A204.1 (cell line): ENCODE measurements around the gene ASPRV1.

ENCODE experiments used
- FAIRE-seq: peaks from 2 replicates; lab custom pipeline; 2012; peaks lifted over from hg19 to GRCh38; lab: Jason Lieb, UNC

Gene ASPRV1

DNA sequence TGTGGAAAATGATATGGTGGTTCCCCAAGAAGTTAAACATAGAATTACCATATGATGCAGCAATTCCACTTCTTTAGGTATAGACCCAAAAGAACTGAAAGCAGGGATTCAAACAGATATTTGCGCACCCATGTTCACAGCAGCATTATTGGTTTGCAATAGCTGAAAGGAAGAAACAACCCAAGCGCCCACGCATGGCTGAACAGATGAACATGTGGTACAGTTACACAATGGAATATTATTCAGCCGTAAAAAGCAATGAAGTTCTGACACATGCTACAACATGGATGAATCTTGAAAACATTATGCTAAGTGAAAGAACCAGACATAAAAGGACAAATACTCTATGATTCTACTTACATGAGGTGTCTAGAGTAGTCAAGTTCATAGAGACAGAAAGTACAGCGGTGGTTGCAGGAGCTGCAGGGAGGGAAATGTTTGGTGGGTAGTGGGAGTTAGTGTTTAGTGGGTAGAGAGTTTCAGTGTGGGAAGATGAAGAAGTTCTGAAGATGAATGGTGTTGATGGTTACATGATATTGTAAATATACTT lies 26.7 kb upstream of the ASPRV1 start:
- no peak for FAIRE-seq

DNA sequence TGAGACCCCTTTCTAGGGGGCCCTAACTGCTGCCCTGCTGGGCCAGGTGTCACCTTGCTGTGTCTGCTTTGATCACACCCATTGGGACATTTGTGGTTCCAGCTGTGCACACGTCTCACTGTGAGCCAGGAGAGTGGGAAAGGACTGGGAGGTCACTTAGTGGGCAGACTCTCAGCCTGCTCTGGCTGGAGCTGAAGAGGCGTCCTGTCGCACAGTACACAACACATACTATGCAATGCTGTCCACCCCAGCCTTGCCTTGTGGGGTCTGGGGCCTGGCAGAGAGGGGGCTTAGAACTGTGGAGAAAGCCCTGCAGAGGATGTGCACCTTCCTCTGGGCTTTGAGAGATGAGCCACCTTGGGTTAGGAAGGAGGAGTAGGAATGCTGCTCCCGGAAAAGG lies 25.3 kb upstream of the ASPRV1 start:
- no peak for FAIRE-seq

DNA sequence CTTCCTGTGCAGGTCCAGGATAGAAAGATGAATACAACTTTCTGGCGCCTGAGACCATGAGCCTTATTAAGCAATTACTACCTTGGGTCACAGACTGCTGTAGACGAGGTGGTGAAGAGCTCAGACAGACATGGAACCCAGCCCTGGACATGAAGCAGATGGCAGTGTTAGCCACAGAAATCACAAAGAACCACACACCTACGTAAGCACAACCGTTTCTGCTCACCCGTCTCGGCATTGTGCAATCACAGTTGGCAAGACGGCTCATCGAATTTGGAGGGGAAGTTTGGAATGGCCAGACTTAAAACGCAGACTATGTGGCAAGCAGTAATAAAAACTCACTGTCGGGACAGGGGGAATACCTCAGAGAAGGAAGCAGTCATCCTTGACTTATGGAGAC lies 24.3 kb upstream of the ASPRV1 start:
- no peak for FAIRE-seq

DNA sequence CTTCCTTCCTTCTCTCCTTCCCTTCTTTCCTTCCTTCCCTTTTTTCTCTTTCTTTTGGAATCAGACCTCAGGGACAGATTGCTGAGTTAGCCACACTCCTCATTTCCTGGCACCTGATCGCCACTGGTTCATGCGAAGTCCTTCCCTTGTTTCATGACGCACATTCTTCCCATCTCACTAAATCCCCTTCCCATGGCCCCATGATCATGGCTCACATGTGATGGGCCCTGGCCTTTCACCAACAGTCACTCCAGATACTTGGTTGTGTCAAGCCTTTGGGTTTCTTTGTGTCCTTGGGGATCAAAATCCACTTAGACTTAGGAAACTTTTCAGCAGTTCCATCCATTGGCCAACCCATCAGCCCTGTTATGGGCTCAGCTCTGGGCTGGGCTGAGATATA lies 23.8 kb upstream of the ASPRV1 start:
- no peak for FAIRE-seq

DNA sequence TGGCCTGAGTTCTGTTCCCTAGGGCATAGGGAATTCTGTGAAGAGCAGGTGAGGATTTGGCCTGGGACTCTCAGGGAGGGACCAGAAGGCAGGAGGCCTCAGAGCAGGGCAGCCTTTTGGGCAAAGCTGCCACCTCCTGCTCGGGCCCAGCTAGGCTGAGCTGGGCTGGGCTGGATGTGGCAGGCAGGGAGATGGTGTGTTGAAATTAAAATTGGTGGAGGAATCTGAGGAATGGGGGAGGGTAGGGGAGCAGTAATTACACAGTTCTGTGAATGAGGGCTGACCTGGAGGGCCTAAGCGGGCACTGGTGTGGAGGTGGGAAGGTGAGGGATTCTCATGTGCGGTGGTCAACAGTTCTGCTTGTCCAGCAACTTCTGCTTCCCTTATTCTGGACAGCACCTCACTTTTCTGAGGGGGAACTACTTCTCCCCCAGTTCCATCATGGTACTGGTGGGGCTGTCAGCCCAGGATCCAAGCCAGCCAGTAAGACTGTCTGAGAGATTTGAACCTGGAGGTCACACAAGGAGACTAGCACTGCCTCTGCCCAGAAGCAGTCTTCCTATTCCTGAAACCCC lies 22.0 kb upstream of the ASPRV1 start:
- FAIRE-seq = no peak

DNA sequence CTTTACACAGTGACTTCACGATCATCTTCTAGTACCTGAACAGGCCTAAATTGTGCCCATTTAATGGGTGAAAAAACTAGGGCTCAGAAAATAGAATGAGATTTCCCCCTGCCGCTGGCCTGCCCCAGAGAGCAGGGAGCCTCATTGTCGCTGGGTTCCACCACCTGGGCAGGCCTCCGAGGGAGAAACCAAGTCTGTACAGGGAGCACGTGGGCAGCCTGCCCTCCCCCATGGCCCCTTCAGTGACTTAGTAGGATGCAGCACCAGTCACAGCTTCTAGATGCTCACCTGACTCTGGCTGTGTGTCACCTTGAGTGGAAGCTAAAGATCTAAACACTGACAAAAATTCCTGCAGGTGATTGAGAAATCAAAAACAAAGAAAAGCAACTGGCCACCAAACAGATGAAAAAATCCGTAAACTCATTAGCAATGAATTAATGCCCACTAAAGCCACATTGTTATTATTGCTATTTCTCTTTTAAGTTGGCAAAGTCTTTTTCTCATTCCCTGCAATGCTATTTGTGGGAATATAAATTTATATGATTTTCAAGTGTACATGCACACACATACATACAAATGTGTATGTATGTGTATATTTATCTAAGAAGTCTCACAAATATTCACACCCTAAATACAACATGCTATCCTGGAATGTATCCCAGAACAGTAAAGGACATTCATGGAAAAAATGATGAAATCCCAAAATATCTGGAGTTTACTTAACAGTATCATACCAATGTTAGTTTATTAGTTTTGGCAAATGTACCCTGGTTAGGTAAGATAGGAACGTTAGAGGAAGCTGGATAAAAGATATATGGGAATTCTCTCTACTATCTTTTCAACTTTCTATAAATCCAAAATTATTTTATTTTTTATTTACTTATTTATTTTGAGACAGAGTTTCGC lies 18.7 kb upstream of the ASPRV1 start:
- no peak for FAIRE-seq

DNA sequence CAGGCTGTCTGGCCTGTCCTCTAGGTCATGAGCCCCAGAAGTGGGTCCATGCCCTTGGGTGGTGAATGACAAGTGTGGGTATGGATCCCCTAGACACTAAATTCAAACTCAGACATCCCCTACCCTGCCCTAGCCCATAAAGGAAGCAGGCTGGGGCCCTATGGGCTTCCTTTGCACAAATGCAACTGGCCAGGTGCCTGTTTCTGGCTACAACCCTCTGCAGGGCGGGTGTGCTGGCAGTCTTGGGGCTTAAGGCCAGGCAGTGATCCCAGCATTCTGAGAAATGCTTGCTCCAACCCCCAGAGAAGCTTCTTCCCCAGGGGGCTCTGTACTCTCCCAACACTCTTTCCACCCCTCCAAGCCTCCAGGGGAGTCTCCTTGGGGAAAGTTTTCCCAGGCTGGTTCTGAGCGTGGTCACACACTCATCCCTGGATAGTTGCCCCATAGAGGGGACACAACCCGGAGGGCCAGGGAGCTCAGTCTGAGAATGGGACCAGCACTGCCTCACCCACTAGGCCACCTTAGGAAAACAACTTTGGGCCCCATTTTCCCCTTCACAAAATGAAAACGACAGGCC lies 16.6 kb upstream of the ASPRV1 start:
- FAIRE-seq = no peak

DNA sequence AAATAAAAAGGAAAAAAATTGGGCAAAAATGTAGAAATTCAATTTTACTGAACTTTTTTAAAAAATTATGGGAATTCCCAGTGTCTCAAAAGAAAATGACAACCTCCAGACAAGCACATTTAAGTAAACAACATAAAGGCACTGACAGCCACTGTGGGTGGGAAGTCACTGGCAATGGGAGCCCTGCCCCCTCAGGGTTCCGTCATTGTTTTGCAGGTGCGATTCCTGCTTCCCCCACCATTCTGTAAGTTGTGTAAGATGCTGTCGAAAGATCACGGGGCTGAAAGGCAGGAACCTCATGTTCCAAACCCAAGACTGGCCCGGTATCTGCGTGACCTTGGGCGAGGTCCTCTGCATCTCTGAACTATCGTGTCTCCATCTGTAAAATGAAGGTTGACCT lies 15.8 kb upstream of the ASPRV1 start:
- no peak for FAIRE-seq

DNA sequence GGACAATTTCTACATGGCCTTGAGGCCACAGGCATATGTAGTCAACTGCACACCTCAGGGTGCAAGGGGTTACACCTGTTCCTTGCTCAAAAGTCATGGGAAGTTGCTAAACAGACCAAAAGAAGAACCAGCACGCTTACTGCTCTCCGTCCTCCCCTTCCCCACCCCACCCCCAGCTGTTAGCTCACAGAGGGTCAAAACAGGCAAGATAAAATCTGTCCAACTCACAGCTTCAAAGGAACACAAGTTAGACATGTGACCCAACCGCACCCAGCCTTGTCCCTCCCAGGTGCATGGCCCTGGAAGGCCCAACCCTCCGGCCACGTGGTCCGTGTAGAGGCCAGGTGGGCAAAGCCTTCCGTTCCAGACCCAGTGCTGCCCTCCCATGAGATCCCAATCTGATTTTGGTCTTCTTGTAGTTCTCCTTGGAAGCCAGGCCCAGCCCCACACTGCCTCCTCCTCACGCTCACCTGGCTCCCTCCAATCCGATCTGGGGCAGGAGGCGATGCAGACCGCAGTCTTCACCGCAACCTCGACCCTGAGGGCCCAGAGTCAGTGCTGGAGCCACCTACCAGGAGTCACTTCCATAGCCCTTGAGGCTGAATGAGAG lies 14.5 kb upstream of the ASPRV1 start:
- FAIRE-seq = no peak

DNA sequence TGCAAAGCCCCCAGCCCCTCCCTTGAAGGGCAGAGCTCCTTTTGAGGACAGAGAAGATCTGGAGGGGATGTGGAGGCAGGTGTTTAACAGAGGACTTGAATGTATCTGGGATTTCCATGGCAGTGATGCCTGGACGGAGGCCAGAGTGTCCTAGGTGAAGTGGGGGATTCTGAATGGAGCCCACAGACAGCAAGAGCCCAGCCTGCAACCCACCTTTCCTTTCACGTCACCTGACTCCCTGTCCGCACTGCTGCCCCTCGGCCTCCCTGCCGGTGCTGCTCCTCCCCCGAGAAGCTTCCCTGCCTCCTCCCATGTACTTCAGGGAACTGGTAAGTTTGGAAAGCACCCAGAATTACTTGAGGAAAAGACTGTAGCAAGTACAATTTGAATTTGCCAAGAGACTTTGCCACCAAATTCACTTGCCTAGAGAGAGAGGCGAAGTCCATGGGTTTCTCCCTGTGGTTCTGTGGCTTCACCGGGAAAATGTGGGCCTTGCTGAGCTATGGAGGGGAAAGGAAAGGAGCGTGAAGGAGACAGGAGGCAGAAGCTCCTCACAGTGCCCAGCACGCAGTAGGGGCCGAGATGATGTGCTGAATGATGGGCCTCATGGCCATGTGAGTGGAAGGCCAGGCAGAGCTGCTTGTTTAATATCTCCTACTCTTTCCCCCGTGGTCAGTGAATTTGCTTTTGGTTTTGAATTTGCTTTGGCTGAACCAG lies 13.9 kb upstream of the ASPRV1 start:
- no peak for FAIRE-seq

DNA sequence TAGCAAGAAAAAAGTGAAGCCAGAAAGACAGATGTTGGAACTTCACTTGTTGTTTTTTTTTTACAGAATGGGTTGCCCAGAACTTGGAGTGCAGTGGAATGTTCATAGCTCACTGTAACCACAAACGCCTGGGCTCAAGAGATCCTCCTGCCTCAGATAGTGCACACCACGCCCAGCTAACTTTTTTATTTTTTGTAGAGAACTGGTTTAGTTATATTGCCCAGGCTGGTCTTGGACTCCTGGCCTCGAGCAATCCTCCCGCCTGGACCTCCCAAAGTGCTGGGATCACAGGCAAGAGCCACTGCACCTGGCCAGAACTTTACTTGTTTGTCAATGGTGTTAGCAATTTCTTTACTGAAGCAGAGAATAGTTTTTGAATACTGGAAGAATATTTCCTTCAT lies 11.9 kb upstream of the ASPRV1 start:
- no peak for FAIRE-seq

DNA sequence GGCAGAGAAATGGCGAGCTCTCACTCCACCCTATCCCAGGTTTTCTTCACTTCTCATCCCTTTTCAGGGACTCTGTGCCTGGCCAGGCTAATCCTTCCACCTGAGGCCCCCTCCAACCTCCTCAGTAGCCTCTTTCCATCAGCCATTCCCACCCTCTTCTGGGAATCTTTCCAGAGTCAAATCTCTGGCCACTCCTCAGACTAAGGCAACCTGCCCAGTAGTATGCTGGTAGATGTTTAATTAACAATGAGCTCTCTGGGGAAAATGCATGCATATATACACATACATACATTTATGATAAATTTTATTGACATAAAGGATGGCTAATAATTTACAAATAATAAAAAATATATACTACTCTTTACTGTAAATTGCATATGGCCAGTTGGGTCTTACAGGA lies 11.4 kb upstream of the ASPRV1 start:
- FAIRE-seq = no peak

DNA sequence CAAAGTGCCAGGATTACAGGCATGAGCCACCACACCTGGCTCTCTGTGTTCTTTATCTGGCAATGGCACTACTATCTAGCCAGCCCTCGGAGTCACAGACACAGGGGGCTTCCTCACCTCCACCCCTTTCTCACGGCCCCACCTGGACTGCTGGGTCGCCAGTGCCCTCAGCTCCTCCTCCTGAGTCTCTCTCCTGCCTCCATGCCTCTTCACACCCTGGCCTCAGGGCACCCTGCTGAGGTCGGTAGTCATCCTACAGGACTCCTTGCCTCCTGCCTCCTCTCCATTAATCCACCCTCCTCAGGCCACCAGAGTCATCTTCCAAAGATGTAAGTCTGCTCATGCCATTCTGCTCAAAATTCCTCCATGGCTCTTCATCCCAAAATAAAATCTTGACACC lies 8.6 kb upstream of the ASPRV1 start:
- no peak for FAIRE-seq

DNA sequence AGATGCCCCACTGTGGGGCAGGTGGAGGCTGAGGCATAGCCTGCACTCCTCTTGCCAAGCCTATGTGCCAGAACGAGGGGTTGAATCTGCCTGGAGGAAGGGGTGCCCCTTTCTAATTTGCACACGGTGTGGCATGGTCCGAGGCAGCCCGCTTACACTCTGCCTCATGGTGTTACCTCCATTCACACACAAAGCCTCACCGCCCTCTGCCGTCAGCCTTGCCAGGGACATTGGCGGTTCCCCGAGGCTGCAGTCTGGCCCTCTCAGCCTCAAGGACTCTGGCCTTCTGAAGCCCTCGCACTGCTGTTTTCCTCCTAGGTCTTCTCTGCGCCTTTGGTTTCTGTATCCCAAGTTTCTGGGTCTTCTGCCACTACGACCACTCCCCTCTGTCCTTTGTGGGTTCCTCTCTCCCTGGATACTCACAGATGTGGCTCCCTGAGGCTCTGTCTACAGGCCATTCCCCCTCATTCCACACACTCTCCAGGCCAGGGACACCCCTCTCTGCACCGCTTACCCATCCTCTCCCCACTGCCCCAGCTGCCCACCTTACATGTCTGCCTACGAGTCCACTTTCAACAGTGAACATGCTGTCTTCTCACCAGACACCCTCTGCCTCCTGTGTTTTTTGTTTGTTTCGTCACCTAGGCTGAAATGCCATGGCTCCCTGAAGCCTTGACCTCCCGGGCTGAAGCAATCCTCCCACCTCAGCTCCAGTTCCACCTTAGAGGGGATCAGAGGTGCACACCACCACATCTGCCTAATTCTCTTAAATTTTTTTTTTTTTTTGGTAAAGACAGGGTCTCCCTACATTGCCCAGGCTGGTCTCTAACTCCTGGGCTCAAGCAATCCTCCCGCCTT lies 7.9 kb upstream of the ASPRV1 start:
- FAIRE-seq = no peak

DNA sequence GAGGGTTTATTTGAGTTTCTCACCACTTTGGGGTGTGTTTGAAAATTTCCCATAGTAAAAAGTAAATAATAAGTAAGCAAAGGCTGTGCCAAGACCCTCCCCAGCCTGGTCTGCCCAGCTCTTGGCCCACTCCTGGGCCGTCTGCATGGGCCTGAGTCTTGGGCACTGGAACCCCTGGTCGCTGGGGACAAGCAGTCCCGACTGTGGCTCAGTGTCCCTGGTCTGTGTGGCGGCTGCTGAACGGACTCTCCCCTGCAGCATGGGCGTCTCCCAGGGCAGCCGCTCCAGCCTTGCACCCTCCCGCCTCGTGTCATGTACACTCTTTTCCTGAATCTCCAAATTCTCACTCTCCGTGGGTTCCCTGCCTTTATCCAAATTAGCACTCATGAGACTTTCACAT lies 7.2 kb upstream of the ASPRV1 start:
- FAIRE-seq = no peak

DNA sequence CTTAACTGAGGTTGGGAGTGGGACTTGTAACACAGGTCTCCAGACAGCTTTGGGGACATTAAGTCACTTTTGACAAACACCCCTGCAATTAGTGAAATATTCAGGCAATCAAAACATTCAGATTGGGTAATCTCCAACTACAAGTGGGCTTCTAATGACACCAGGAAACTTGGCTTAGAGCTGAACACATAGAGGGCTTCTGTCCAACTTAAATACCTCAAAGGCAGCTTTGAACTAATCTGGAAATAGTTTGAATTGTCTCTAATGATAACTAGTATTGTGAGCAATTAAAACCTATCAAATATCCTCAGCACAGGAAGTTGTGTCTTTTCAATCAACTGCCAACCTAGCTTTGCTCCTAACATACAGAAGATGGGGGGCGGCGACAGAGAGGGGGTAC lies 5.1 kb upstream of the ASPRV1 start:
- no peak for FAIRE-seq

DNA sequence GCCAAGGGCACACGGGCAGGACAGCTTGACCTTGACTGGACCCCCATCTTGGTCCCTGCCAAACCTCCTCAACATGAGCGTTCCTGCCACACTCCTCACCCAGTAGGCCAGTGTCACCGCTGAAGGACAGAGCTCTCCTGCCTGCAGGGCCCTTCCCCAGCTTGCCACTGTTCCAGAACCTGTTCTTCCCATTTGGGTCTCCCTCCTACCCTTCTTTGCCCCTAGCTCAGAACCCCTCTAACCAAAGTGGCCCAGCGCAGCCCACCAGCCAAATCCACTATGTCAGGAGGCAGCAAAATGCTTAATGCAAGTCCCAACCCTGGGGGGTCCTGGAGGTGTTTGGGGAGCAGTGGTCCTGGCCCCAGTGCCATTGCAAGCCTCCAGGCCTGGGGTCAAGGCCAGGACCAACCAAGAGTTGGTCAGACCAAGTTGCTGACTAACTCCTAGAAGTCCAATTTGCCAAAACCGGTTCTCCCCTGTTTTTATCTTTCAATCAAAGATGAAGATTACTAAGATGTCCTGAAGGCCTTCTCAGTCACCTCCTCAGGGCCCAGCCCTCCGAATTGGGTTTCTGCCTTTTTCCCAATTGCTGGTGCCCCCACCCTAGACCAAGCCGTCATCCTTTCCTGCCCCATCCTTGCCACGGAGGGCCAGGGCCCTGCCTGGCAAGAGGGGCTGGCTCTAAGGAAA lies 4.5 kb upstream of the ASPRV1 start:
- no peak for FAIRE-seq

DNA sequence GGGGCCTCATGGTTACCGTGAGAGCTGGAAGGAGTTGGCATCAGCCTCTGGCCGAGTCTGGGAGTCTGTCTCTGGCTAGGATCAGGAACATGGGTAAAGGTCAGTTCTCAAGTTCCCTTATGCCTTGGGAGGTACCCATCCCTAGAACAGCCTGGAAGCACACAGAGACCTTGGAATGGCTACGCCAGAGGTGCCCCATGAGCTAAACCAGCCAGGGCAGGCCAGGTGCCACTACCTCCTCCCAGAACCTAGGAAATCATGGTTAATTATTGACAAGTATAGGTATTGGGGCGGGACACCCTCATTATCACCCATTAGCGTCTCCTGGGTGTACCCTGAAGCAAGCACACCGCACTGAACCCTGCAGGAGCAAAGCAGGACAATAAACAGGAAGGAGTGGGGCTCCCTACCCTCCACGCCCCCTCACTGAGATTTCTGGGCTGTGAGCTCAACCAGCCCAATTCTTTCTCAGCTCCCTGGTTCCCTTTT lies 3.0 kb upstream of the ASPRV1 start:
- FAIRE-seq = no peak

DNA sequence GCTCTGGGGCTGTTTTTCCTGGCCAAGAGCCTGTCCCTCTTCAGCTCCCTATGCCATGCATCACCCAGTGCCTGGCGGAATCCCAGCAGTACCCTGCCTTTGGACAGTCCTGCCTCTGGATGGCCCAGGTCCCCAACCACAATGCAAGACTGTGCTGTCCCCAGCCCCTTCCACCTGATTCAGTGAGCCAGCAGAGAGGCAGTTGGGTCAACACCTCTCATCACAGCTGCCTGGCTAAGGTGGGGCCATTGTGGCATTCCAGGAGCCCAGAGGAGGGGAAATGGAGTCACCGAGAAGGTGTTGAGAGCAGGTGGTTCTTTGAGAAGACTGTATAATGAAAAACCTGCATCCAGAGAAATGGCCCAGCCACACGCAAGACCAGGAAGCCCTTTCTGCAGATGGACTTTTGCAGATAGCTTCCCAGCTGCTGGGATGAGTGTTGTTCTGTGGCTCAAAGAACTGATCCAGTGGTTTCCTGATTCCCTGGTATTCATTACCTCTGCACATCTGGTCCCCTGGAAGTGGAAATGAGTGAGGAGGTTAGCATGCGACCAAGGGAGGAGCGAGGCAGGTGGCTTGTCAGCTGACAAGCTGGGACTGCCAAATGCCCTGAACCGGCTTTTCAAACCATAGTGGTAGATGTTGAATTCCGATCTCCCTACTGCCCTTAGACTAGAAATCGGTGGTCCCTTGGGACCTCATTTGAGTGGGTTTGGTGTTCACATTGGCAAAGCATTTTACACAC lies 1.7 kb upstream of the ASPRV1 start:
- FAIRE-seq = no peak

DNA sequence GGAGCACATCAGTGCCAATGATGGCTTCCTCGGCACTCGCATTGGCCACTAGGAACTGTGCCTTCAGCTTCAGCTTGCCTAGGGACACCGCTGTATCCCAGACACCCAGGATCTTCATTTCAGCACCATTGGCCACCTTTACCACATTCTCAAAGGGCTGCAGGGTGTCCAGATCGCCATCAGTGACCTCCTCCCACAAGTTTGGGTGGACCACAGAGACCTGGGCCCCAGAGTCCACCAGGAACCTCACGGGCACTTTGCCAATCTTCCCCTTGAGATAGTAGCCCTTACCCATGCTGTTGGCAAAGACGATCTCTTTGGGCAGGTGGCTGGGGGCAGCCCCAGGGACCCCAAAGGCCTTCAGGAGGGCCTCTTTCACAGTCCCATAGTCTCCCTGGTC lies 610 bp downstream of the ASPRV1 start:
- no peak for FAIRE-seq
